A549 (cell line): ENCODE data around the gene METTL16. TPM values are rescaled to one million over a fixed set of nuclear protein-coding genes. Genes with fewer than 3 reads are reported as not detected.

Experiments used
- CBX2 ChIP-seq: fragments of 200-600 bp; sonication (generic); IDR thresholded peaks from 2 replicates; pipeline ENCODE4 v1.6.1; 2016; ENCODE audit warnings: low read depth, mild to moderate bottlenecking, borderline replicate concordance
- CBX8 ChIP-seq: fragments of 200-600 bp; sonication (generic); IDR thresholded peaks from 2 replicates; pipeline ENCODE4 v1.6.1; 2016
- CEBPB ChIP-seq, 2 experiments: fragments of >200 bp in 1 of 2; sonication (Bioruptor Twin) in 1 of 2; formaldehyde crosslinking in 1 of 2; IDR thresholded peaks; 2 replicates each; pipeline ENCODE4 v1.6.1; 2012 to 2016
- E2F6 ChIP-seq: IDR thresholded peaks from 2 replicates; pipeline ENCODE4 v1.6.1; 2012; ENCODE audit warnings: low read depth, borderline replicate concordance
- EHF ChIP-seq: fragments of 250-450 bp; sonication (Bioruptor Pico); IDR thresholded peaks from 2 replicates; pipeline ENCODE4 v1.5.0; 2020; ENCODE audit warnings: mild to moderate bottlenecking
- EHMT2 ChIP-seq: fragments of 200-600 bp; sonication (generic); IDR thresholded peaks from 2 replicates; pipeline ENCODE4 v1.6.1; 2016; ENCODE audit warnings: antibody characterized with exemption, low read depth, mild to moderate bottlenecking, moderate library complexity
- EP300 ChIP-seq, 2 experiments: fragments of >200 bp; sonication (Bioruptor Twin); formaldehyde crosslinking; IDR thresholded peaks; 2 replicates in 1 of 2; 3 replicates in 1 of 2; pipeline ENCODE4 v1.6.1; 2016 to 2017
- ESRRA ChIP-seq: fragments of 150-350 bp; IDR thresholded peaks from 2 replicates; pipeline ENCODE4 v1.6.1; 2014; ENCODE audit warnings: mild to moderate bottlenecking, low read length, borderline replicate concordance
- FOSB ChIP-seq: fragments of 250-450 bp; sonication (Bioruptor Pico); IDR thresholded peaks from 2 replicates; pipeline ENCODE4 v1.5.0; 2020; ENCODE audit warnings: mild to moderate bottlenecking, moderate library complexity
- FOSL2 ChIP-seq, 2 experiments: fragments of 450-650 bp in 1 of 2; fragments of >200 bp in 1 of 2; sonication (Bioruptor Twin) in 1 of 2; formaldehyde crosslinking; IDR thresholded peaks; 2 replicates each; pipeline versions ENCODE4 v1.5.0 to v1.6.1; 2016 to 2020; ENCODE audit warnings: mild to moderate bottlenecking in 1 of 2, moderate library complexity in 1 of 2
- FOXS1 ChIP-seq: fragments of 250-450 bp; sonication (Bioruptor Pico); IDR thresholded peaks from 2 replicates; pipeline ENCODE4 v1.5.0; 2020; ENCODE audit warnings: mild to moderate bottlenecking, moderate library complexity
- HDAC2 ChIP-seq: fragments of 200-600 bp; sonication (generic); IDR thresholded peaks from 2 replicates; pipeline ENCODE4 v1.6.1; 2016
- HES2 ChIP-seq: fragments of >200 bp; sonication (Bioruptor Twin); formaldehyde crosslinking; IDR thresholded peaks from 2 replicates; pipeline ENCODE4 v1.6.1; 2016
- HOXB13 ChIP-seq: fragments of 250-450 bp; sonication (Bioruptor Pico); IDR thresholded peaks from 2 replicates; pipeline ENCODE4 v1.5.0; 2020; ENCODE audit warnings: low read depth, mild to moderate bottlenecking, moderate library complexity
- JUN ChIP-seq, 2 experiments: fragments of >200 bp; sonication (Bioruptor Twin); formaldehyde crosslinking; IDR thresholded peaks; 2 replicates in 1 of 2; 3 replicates in 1 of 2; pipeline ENCODE4 v1.6.1; 2016 to 2017
- KDM1A ChIP-seq: fragments of 200-600 bp; sonication (generic); IDR thresholded peaks from 2 replicates; pipeline ENCODE4 v1.6.1; 2016; ENCODE audit warnings: low read depth, mild to moderate bottlenecking
- MAFK ChIP-seq: fragments of 450-650 bp; IDR thresholded peaks from 2 replicates; pipeline ENCODE4 v1.6.1; 2014; ENCODE audit not compliant: partially characterized antibody
- MAZ ChIP-seq: fragments of 150-350 bp; IDR thresholded peaks from 2 replicates; pipeline ENCODE4 v1.6.1; 2014; ENCODE audit warnings: antibody characterized with exemption, low read depth, low read length, borderline replicate concordance
- MYC ChIP-seq: IDR thresholded peaks from 2 replicates; pipeline ENCODE4 v1.6.1; 2012; ENCODE audit warnings: mild to moderate bottlenecking, inconsistent platforms, low read length, improper control_type of control experiment, borderline replicate concordance
- NR3C1 ChIP-seq: fragments of >200 bp; sonication (Bioruptor Twin); formaldehyde crosslinking; IDR thresholded peaks from 3 replicates; pipeline ENCODE4 v1.6.1; 2017
- POLR2A ChIP-seq: IDR thresholded peaks from 2 replicates; pipeline ENCODE4 v1.6.1; 2012; ENCODE audit warnings: mild to moderate bottlenecking, low read length
- POLR2AphosphoS2 ChIP-seq: conservative IDR thresholded peaks from 2 replicates; pipeline ENCODE4 v1.6.1; 2012; ENCODE audit warnings: low read length, improper control_type of control experiment, inconsistent platforms
- RAD21 ChIP-seq, 2 experiments: fragments of >200 bp in 1 of 2; sonication (Bioruptor Twin) in 1 of 2; formaldehyde crosslinking in 1 of 2; IDR thresholded peaks in 1 of 2; conservative IDR thresholded peaks in 1 of 2; 2 replicates in 1 of 2; 3 replicates in 1 of 2; pipeline ENCODE4 v1.6.1; 2012 to 2018; ENCODE audit warnings: inconsistent platforms in 1 of 2
- RARB ChIP-seq: fragments of 250-450 bp; sonication (Bioruptor Pico); IDR thresholded peaks from 2 replicates; pipeline ENCODE4 v1.8.0; 2021; ENCODE audit warnings: mild to moderate bottlenecking, moderate library complexity
- RFX5 ChIP-seq: fragments of 450-650 bp; IDR thresholded peaks from 2 replicates; pipeline ENCODE4 v1.7.1; 2014; ENCODE audit warnings: antibody characterized with exemption, mild to moderate bottlenecking, moderate library complexity
- RNF2 ChIP-seq: fragments of 200-600 bp; sonication (generic); IDR thresholded peaks from 2 replicates; pipeline ENCODE4 v1.6.1; 2016; ENCODE audit warnings: low read depth, mild to moderate bottlenecking, antibody characterized with exemption, moderate library complexity, borderline replicate concordance
- TFCP2L1 ChIP-seq: fragments of 250-450 bp; sonication (Bioruptor Pico); IDR thresholded peaks from 2 replicates; pipeline ENCODE4 v1.5.0; 2021; ENCODE audit warnings: mild to moderate bottlenecking
- USF2 ChIP-seq: fragments of 450-650 bp; IDR thresholded peaks from 2 replicates; pipeline ENCODE4 v1.6.1; 2014; ENCODE audit warnings: antibody characterized with exemption
- ZC3H11A ChIP-seq: fragments of 450-650 bp; IDR thresholded peaks from 2 replicates; pipeline ENCODE4 v1.6.1; 2014; ENCODE audit warnings: antibody characterized with exemption, mild to moderate bottlenecking
- ZSCAN20 ChIP-seq: fragments of 250-450 bp; sonication (Bioruptor Pico); IDR thresholded peaks from 2 replicates; pipeline ENCODE4 v1.8.0; 2022; ENCODE audit warnings: mild to moderate bottlenecking, moderate library complexity
- polyA plus RNA-seq, 4 experiments: library from polyadenylated mRNA; depleted of rRNA in 3 of 4; stranded (reverse); fragments of >200 nt; fragmentation: RNase III in 1 of 4; extraction: RNeasy Plus Mini Kit Qiagen cat#74134 plus additional on column Dnase treatment in 1 of 4; gene quantifications; 2 replicates in 3 of 4; 3 replicates in 1 of 4; pipeline ENCODE4 v1.2.3, GENCODE V29; 2011 to 2017
- TF ChIP-seq, protein P1 (sequence below): fragments of 200-600 bp; sonication (generic); IDR thresholded peaks from 2 replicates; pipeline ENCODE4 v1.6.1; 2016; ENCODE audit warnings: antibody characterized with exemption, mild to moderate bottlenecking, moderate library complexity
- TF ChIP-seq, protein P2 (sequence below): fragments of 150-350 bp; IDR thresholded peaks from 2 replicates; pipeline ENCODE4 v1.6.1; 2014; ENCODE audit warnings: low read depth, mild to moderate bottlenecking, low read length
- TF ChIP-seq, protein P3 (sequence below): fragments of 250-450 bp; sonication (Bioruptor Pico); IDR thresholded peaks from 2 replicates; pipeline ENCODE4 v1.5.0; 2021; ENCODE audit warnings: mild to moderate bottlenecking, moderate library complexity, borderline replicate concordance
- TF ChIP-seq, protein P4 (sequence below): IDR thresholded peaks from 2 replicates; pipeline ENCODE4 v1.6.1; 2012

Gene METTL16
- polyA plus RNA-seq, 2 of the 4 experiments (the other 2 are of a cell fraction): 26.5 to 58.0 TPM

- TF ChIP-seq RFX5: no peak
- peak; percentile 95 for TF ChIP-seq TFCP2L1 (CRISPR knock-in tag)
- no peak for TF ChIP-seq MAFK
- TF ChIP-seq, protein P1, sequence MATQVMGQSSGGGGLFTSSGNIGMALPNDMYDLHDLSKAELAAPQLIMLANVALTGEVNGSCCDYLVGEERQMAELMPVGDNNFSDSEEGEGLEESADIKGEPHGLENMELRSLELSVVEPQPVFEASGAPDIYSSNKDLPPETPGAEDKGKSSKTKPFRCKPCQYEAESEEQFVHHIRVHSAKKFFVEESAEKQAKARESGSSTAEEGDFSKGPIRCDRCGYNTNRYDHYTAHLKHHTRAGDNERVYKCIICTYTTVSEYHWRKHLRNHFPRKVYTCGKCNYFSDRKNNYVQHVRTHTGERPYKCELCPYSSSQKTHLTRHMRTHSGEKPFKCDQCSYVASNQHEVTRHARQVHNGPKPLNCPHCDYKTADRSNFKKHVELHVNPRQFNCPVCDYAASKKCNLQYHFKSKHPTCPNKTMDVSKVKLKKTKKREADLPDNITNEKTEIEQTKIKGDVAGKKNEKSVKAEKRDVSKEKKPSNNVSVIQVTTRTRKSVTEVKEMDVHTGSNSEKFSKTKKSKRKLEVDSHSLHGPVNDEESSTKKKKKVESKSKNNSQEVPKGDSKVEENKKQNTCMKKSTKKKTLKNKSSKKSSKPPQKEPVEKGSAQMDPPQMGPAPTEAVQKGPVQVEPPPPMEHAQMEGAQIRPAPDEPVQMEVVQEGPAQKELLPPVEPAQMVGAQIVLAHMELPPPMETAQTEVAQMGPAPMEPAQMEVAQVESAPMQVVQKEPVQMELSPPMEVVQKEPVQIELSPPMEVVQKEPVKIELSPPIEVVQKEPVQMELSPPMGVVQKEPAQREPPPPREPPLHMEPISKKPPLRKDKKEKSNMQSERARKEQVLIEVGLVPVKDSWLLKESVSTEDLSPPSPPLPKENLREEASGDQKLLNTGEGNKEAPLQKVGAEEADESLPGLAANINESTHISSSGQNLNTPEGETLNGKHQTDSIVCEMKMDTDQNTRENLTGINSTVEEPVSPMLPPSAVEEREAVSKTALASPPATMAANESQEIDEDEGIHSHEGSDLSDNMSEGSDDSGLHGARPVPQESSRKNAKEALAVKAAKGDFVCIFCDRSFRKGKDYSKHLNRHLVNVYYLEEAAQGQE: peak; percentile 44
- TF ChIP-seq FOXS1 (CRISPR knock-in tag): 0 out of 2 replicates have a peak, but pooled peaks have one; percentile 40
- no peak for TF ChIP-seq ZC3H11A
- TF ChIP-seq HOXB13 (CRISPR knock-in tag): peak; percentile 55; the same call in 1 of the 2 replicates
- TF ChIP-seq MYC: peak; percentile 99
- TF ChIP-seq RNF2: no peak
- TF ChIP-seq HES2: no peak
- TF ChIP-seq, protein P2, sequence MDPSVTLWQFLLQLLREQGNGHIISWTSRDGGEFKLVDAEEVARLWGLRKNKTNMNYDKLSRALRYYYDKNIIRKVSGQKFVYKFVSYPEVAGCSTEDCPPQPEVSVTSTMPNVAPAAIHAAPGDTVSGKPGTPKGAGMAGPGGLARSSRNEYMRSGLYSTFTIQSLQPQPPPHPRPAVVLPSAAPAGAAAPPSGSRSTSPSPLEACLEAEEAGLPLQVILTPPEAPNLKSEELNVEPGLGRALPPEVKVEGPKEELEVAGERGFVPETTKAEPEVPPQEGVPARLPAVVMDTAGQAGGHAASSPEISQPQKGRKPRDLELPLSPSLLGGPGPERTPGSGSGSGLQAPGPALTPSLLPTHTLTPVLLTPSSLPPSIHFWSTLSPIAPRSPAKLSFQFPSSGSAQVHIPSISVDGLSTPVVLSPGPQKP: no peak
- TF ChIP-seq RAD21 (conservative IDR thresholded peaks at IDR 0.05 in 1 of 2, IDR thresholded peaks at IDR 0.05 in 1 of 2): no peak; a peak in 1 of 5 replicates
- TF ChIP-seq KDM1A: no peak
- TF ChIP-seq MAZ: peak; percentile 90
- no peak for TF ChIP-seq NR3C1
- TF ChIP-seq RARB: peak; percentile 75; the same call in 1 of the 2 replicates
- TF ChIP-seq CEBPB (IDR thresholded peaks at IDR 0.05): no peak
- no peak; the same call in 1 of the 2 replicates for TF ChIP-seq E2F6
- TF ChIP-seq, protein P3, sequence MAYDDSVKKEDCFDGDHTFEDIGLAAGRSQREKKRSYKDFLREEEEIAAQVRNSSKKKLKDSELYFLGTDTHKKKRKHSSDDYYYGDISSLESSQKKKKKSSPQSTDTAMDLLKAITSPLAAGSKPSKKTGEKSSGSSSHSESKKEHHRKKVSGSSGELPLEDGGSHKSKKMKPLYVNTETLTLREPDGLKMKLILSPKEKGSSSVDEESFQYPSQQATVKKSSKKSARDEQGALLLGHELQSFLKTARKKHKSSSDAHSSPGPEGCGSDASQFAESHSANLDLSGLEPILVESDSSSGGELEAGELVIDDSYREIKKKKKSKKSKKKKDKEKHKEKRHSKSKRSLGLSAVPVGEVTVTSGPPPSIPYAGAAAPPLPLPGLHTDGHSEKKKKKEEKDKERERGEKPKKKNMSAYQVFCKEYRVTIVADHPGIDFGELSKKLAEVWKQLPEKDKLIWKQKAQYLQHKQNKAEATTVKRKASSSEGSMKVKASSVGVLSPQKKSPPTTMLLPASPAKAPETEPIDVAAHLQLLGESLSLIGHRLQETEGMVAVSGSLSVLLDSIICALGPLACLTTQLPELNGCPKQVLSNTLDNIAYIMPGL: peak; percentile 72; the same call in 1 of the 2 replicates
- TF ChIP-seq HDAC2: no peak
- no peak; the same call in 1 of the 2 replicates for TF ChIP-seq POLR2AphosphoS2
- peak; percentile 71 for TF ChIP-seq POLR2A
- TF ChIP-seq, protein P4, sequence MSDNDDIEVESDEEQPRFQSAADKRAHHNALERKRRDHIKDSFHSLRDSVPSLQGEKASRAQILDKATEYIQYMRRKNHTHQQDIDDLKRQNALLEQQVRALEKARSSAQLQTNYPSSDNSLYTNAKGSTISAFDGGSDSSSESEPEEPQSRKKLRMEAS: peak; percentile 97
- TF ChIP-seq CBX2: no peak
- TF ChIP-seq CBX8: no peak
- TF ChIP-seq EP300 (IDR thresholded peaks at IDR 0.05): peak in 1 of 2 experiments; percentile 33; a peak in 2 of 5 replicates
- no peak for TF ChIP-seq ZSCAN20 (CRISPR knock-in tag)
- TF ChIP-seq USF2: no peak
- TF ChIP-seq ESRRA: no peak
- peak; percentile 81 to 84; a peak in 4 of 5 replicates for TF ChIP-seq JUN (IDR thresholded peaks at IDR 0.05)
- peak; percentile 85; the same call in 1 of the 2 replicates for TF ChIP-seq EHF (CRISPR knock-in tag)
- TF ChIP-seq EHMT2: no peak
- TF ChIP-seq FOSB (CRISPR knock-in tag): peak; percentile 94
- no peak for TF ChIP-seq FOSL2 (IDR thresholded peaks at IDR 0.05)
- no peak; the same call in 1 of the 2 replicates for TF ChIP-seq FOSL2 (CRISPR knock-in tag; IDR thresholded peaks at IDR 0.05)
These were observed 118.3 kb downstream of the METTL16 start (continued) for GRCh38 chr17:2393174-2393953.
